ENCODE data around the gene HEBP2.
"Not testable (repeated sequence)": the region's sequence is repeated elsewhere in the genome, so short reads cannot be mapped to it uniquely, and the experiment has no call there.

Gene HEBP2

DNA sequence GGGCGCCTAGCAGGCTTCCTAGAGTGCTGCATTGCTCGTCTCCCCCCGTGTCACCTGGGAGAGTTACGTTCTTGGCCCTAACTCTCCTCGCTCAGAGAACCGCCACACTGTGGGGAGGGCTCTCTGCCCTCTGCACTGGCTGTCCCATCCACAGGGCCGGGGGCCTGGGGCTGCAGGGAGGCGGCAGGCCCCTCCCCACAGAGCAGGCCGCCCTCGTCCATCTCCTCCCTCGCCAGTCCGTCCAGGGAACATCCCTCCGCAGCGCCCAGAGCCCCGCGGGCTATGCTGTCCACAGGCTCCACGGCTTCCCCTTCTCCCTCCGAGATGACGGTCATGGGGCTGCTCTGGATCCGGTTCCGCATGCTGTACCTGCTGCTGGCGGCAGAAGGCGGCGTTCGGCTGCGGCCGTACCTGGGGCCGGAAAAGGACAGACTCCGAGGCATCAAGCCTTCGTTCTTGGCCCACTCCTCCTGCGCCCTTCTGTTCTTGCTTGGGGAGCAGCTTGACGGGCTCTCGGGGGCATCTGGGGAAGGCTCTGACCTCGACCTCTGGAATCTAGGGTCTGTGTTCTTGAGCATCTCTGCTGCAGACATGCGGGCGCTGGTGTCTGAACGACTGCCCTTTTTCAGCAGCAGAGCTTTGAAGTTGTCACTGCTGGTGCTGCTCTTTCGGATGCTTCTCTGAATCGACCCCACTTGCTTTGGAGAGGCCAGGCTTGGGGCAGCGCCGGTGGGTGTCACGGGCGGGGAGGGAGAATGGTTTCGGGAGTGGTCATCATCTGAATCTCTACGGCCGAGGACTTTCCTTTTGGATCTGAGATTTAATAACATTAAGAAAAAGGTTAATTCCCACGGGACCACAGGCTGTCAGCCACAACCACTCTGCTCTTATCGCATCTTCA, 20.2 kb downstream of the HEBP2 start:
- DNase-seq (ENCODE audit: low read depth in 2 of 2) = no peak

- DNase-seq (ENCODE audit: low read depth in 2 of 2) = not testable (repeated sequence)
Measured at GRCh38 chr6:138425256-138425655, 21.2 kb downstream of the HEBP2 start.

- DNase-seq (ENCODE audit: low read depth in 2 of 2) = no peak
Measured at GRCh38 chr6:138426500-138427123, 22.6 kb downstream of the HEBP2 start.

GRCh38 chr6:138427701-138428100, 23.7 kb downstream of the HEBP2 start:
- DNase-seq (ENCODE audit: low read depth in 2 of 2) = no peak

DNA sequence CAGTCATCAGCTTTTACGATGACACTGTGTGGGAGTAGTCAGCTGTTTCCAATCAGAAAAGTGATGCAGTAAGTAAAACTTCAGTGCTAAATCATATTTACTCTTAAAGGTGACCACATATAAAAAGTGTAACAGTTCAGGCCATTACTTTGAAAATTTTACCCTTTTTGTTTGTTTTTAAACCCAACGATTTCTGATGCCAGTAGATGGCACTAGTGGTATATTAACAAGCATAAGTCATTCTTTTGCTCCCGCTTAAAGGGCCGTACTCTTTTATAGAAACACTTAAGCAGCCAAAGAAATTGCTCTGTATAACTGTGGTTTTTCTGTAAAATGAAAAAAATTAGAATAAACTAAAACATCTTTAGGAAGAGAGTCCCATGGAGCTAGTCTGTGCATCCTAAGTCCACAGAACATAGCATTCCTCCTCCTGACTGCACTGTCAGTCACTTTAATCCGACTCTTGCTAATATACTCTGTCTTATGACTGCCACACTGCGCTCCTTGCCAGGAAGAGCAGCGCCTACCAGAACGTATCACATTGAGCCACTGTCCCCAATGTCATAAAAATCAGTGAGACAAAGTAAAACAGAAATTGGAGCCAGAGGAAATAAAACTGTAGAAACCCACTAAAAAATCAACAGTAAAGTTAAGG, 25.0 kb downstream of the HEBP2 start:
- no peak for DNase-seq (ENCODE audit: low read depth in 2 of 2)

- DNase-seq (ENCODE audit: low read depth in 2 of 2) = no peak
Measured at GRCh38 chr6:138429761-138430160, 25.7 kb downstream of the HEBP2 start.

- DNase-seq (ENCODE audit: low read depth in 2 of 2) = no peak
Measured at GRCh38 chr6:138430361-138431145, 26.5 kb downstream of the HEBP2 start.

DNA sequence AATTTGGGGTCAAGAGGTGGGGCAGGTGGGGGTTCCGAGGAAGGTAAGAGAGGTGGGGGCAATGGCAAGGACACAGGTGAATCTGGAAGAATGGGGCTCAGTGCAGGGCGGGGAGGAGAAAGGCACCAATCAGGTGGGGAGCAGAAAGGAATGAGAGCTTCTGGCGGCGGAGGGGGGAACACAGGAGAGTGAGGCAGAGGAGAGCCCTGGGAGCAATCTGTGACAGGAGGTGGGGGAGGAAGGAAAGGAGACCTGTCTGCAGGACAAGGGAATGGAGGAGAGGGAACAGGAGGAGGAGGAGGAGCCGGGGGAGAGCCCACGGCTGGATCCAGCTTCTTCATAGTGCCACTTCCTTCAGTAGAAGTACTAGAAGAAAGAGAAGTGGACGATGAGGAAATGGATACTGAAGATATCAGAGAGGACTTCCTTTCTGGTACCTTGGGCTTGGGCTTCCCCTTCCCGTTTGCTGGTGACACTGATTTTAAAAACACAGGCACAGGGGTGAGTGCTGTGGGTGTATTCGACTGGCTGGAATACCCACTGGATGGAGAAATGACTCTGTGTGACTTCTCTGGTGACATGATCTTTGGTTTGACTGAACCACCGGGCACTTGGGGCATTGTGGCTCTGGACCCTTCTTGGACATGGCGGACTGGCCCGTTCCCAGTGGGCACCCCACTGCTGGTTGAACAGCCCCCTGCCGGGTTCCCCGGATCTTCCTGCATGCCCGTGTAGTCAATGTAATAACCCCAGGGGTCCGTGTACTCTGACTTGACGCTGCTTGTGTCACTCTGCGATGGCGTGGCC, 27.4 kb downstream of the HEBP2 start:
- DNase-seq (ENCODE audit: low read depth in 2 of 2) = no peak

- no peak for DNase-seq (ENCODE audit: low read depth in 2 of 2)
Measured at GRCh38 chr6:138432063-138432356, 28.0 kb downstream of the HEBP2 start.

DNA sequence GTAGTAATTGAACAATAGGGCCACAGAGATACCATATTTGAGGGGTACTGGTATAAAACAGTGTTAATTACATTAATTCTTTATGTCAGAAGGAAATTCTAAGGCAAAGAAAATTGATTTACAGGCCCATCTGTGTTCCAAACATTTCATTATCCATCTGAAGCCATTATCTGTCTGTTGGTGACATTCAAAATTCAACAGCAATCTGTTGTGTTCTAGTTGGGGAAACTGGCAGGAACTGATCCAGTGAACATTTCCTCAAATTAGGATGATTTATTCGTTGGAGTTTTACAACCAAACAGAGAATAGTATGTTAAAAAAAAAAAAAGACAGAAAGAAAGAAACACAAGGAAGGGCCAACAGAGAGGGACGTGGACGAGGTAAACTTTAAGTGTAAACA, 30.1 kb downstream of the HEBP2 start:
- no peak for DNase-seq (ENCODE audit: low read depth in 2 of 2)

- no peak for DNase-seq (ENCODE audit: low read depth in 2 of 2)
Measured at GRCh38 chr6:138434925-138435324, 30.9 kb downstream of the HEBP2 start.

DNA sequence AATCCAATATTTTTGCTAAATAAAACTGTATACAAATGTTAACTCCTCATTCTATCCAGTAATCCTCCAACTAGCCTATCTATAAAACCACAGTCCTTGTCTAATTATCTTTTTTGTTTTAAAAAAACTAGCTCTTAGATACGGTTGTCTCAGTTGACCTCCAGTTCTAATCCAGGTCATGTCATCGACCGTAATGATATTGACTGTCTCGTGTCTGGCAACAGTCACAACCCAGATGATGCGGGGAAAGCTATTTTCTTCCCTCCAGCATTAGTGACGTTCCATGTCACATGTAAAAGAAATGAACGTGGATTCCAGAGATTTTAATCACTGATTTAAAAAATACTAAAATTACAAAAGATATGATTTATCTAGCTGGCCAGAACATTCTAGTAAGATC, 35.5 kb downstream of the HEBP2 start:
- DNase-seq (ENCODE audit: low read depth in 2 of 2) = no peak

DNA sequence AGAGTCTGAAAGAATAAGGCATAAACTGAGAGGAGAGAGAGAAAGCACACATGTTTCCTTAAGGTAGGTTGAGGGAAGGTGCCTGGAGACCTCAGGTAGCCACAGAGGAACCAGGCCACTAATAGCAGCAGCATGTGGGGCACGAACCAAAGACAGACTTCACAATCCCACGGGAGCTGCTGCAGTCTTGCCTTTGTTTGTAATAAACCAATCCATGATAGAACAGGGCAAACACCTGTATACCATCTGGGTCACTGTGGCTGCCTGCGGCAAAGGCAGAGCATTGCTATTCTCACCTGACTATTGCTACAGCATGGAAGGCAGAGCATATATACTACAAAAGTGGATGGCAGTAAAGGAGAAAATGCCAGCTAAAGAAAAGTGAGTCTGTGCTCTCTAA, 36.3 kb downstream of the HEBP2 start:
- DNase-seq (ENCODE audit: low read depth in 2 of 2) = no peak

DNA sequence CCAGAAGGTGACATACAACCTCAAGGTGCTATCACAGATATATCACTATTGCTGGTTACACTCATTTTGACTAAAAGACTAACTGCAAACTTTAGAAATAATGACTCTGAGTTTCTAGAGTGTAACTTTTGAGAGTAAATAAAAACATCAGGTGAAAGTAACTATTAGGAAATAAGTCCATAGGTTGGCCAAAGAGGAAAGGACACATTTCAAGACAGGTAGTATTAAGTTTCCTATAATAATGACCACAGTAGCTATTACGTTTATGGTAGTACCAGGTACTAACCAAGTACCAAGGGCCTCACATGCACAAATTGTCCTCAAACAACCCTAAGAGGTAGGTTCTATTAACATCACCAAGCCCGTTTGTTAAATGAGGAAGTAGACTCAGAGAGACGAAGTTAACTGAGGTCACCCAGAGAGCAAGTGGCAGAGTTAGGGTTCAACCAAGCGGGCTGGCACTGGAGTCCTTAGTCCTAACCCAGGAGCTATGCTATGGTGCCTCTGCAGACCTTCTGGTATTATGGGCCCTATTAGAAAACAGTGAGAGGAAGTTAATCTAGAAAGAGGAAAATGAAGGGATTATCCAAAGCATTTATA, 36.8 kb downstream of the HEBP2 start:
- no peak for DNase-seq (ENCODE audit: low read depth in 2 of 2)

DNA sequence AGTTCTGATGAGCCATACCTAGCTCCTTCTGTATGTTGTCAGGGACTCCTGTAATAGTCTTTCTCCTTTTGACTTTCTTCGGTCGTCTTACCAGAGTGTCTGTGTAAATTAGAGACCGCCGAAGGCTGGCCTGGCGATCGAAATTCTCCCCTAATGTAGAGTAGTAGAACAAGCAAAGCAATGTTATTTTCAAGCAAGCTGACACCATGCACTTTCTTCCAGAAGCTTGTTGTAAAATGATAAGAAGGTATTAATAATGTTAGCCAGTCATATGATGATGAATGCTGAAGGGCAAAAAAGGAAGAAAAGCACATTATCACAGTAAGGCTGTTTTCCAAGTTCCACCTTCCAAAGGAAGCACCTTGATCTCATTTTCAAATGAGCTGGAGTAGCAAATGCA, 37.9 kb downstream of the HEBP2 start:
- DNase-seq (ENCODE audit: low read depth in 2 of 2) = no peak

DNA sequence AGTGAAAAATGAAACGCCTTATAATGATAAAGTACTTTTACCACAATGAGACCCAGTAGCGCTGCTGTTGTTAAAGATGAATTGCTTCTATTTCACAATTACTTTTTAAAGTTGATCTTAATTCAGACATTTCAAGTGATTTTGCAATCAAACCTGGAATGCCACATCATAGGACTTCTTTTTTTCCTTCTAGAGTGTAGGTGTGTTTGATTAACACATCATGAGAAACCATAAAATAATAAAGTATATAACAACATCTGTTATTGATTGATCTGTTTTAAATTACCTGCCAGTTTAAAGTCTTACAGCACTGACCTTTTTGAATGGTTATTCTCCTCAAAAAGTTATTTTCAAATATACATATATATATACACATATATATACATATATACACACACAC, 38.6 kb downstream of the HEBP2 start:
- DNase-seq (ENCODE audit: low read depth in 2 of 2) = no peak

DNA sequence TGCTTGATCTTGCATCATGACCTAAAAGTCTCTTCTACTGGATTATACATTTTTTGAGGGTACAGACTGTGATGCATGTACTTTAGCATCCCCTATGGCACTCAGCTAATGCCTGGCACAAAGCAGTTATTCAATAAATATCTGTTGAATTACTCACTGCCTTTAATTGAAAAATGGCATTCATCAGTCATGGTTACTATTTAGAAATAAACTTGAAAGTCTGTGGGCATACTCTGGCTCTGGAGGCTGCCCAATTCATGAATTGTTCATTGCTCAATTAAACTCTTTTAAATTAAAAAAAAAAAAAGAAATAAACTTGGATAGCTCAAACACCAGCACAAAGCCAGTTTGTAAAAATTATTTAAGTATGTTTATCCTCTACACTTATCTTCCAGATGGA, 40.0 kb downstream of the HEBP2 start:
- no peak for DNase-seq (ENCODE audit: low read depth in 2 of 2)

DNA sequence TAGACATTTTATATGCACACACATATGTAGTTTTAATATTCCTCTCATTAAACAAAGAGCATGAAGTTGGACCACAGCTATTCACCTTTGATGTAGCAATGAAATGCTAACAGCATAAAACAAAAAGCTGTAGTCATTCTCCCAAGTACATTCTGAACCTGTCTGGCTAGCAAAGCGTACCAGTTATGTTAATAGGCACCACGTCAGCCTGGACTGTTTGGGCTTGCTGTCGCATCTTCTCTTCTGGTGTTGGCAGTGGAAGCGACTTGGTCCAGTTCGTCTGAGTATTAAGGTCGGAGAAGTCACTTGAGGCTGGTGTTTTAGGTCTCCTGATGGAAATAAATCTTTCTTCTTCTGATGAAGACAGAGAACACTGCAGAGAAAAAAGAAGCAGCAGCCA, 42.8 kb downstream of the HEBP2 start:
- DNase-seq (ENCODE audit: low read depth in 2 of 2) = no peak

- no peak for DNase-seq (ENCODE audit: low read depth in 2 of 2)
Measured at GRCh38 chr6:138450445-138450844, 46.4 kb downstream of the HEBP2 start.

DNA sequence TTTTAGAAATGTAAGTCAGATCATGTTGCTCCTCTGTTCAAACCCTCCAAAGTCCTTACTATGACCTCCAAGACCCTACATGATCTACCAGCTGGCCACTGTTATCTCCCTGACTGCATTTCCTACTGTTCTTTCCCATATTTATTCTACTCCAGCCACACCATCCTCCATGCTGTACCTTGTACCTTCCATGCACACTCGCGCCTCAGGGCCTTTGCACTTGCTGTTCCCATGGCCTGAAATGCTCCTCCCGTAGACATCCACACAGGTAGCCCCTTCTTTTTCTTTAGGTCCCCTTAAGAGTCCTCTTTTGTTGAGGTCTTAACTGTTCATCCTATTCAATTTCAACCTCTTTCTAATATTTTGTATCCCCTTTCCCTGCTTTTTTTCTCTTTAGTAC, 47.0 kb downstream of the HEBP2 start:
- DNase-seq (ENCODE audit: low read depth in 2 of 2) = no peak
